Body of pancreas (tissue), 4 donors: ENCODE results near the gene MIB2. TPM values are rescaled to one million over a fixed set of nuclear protein-coding genes. Genes with fewer than 3 reads are reported as not detected.

ENCODE experiments used
- ATAC-seq: fragments of 150-250 bp; one replicate; pipeline ENCODE4 v1.9.1; 2016
- DNase-seq, 4 donors: peaks; one replicate each; pipeline ENCODE4 v3.0.0-alpha.2; 2019
- H3K27ac ChIP-seq, 4 donors: fragments of 200-600 bp; sonication (generic); 1 replicate in 3 of 4; 2 replicates in 1 of 4; pipeline versions ENCODE4 v1.5.1 to v1.6.1; 2016 to 2019; ENCODE audit warnings: mild to moderate bottlenecking in 1 of 4, mixed read lengths in 1 of 4, moderate library complexity in 1 of 4
- H3K27me3 ChIP-seq, 2 donors: fragments of 200-600 bp; sonication (generic); one replicate each; pipeline ENCODE4 v1.6.0; 2016; ENCODE audit warnings: mild to moderate bottlenecking in 1 of 2
- H3K36me3 ChIP-seq, 2 donors: fragments of 200-600 bp; sonication (generic); replicated peaks in 1 of 2; 2 replicates each; pipeline ENCODE4 v1.5.1; 2016; ENCODE audit warnings: low read depth in 2 of 2; ENCODE audit not compliant: insufficient read depth in 1 of 2
- H3K4me1 ChIP-seq: fragments of 200-600 bp; sonication (generic); one replicate; pipeline ENCODE4 v1.6.0; 2016
- H3K4me3 ChIP-seq, 2 donors: fragments of 200-600 bp; sonication (generic); 1 replicate in 1 of 2; 2 replicates in 1 of 2; pipeline ENCODE4 v1.5.1; 2016 to 2019
- H3K9me3 ChIP-seq, 3 donors: fragments of 200-600 bp; sonication (generic); 1 replicate in 2 of 3; 2 replicates in 1 of 3; pipeline ENCODE4 v1.5.1; 2016
- POLR2A ChIP-seq, 3 donors: fragments of 450-650 bp; IDR thresholded peaks; one replicate each; pipeline ENCODE4 v1.6.1; 2016; ENCODE audit warnings: antibody characterized with exemption in 3 of 3, mild to moderate bottlenecking in 2 of 3
- WGBS, 2 donors: methylation state at CpG; one replicate each; pipeline ENCODE4 v1.1.5; 2017; 5-methylcytosine and 5-hydroxymethylcytosine counted together
- intact Hi-C: fragments of 100-400 bp; cut with DNase I; formaldehyde crosslinking; loops from one replicate; pipeline ENCODE4 v1.15.1; 2023
- total RNA-seq, 2 donors: library from RNA; depleted of rRNA; stranded (reverse); fragments of >200 nt; gene quantifications; one replicate each; pipeline ENCODE4 v1.1.0, GENCODE V29; 2016
- TF ChIP-seq, protein P1 (sequence below), 7 experiments: fragments of 450-650 bp in 4 of 7; fragments of 200-600 bp in 3 of 7; sonication (generic) in 3 of 7; IDR thresholded peaks; one replicate each; pipeline ENCODE4 v1.5.1; 2016 to 2019; ENCODE audit warnings: antibody characterized with exemption in 7 of 7

The MIB2 gene
- total RNA-seq, 2 donors from 2014 or later = 57.6 to 101 TPM

DNA sequence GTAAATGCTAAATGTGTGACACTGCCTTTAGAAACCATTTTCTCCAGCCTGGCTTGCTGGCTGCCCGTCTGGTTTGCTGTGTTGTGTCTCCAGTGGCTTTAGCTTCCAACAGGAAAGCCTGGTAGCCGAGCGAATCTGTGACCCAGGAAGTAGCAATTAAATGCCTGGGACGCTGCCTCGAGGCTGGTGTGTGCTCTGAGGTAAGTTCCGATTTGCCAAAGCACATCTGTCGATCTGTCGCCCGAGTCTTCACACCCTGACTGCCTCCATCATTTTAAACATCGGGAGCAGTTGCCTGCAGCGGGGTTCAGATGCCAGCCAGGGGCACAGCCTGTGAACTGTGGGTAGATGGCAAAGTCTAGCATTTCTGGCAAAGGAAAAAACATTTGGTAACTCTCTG, 2.2 kb downstream of the MIB2 start:
- no peaks in the 10 kb centered on the region for H3K9me3 ChIP-seq
- intact Hi-C loops = no loop called here
- DNase-seq = no peak
- no peak for TF ChIP-seq POLR2A (IDR thresholded peaks at IDR 0.05)
- TF ChIP-seq, protein P1, sequence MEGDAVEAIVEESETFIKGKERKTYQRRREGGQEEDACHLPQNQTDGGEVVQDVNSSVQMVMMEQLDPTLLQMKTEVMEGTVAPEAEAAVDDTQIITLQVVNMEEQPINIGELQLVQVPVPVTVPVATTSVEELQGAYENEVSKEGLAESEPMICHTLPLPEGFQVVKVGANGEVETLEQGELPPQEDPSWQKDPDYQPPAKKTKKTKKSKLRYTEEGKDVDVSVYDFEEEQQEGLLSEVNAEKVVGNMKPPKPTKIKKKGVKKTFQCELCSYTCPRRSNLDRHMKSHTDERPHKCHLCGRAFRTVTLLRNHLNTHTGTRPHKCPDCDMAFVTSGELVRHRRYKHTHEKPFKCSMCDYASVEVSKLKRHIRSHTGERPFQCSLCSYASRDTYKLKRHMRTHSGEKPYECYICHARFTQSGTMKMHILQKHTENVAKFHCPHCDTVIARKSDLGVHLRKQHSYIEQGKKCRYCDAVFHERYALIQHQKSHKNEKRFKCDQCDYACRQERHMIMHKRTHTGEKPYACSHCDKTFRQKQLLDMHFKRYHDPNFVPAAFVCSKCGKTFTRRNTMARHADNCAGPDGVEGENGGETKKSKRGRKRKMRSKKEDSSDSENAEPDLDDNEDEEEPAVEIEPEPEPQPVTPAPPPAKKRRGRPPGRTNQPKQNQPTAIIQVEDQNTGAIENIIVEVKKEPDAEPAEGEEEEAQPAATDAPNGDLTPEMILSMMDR (IDR thresholded peaks at IDR 0.05) = no peak
- H3K4me3 ChIP-seq = no peak overlapping the region
- 89 to 91% methylated on average over 11 of the region's 11 CpGs for WGBS, 2 donors
- peaks cover 30% of the 10 kb centered on the region for H3K4me1 ChIP-seq
- no peak for ATAC-seq
- no peak overlapping the region for H3K27ac ChIP-seq
- no peaks in the 10 kb centered on the region for H3K36me3 ChIP-seq
- H3K27me3 ChIP-seq = no peaks in the 10 kb centered on the region

DNA sequence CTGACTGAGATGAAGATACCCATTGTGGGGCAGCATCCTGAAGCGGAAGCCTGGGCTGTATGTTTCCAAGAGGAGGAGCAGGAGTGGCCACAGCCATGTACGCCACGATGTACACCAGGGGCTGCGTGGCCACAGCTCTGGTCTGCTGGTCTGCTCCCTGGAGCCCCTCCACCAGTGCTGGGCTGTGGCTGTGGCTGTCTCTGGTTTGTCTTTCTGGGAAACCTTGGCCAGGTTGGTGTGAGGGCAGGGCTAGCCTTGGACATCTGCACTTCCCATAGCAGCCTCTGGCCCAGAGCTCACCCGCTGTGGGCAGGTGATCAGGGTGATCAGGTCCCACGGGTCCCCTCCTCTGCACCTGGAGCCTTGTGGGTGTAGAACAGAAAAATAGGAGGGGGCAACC, 2.6 kb downstream of the MIB2 start:
- TF ChIP-seq, protein P1 (IDR thresholded peaks at IDR 0.05) = no peak
- TF ChIP-seq POLR2A (IDR thresholded peaks at IDR 0.05) = no peak
- H3K27me3 ChIP-seq = no peaks in the 10 kb centered on the region
- H3K9me3 ChIP-seq = no peaks in the 10 kb centered on the region
- no peaks in the 10 kb centered on the region for H3K36me3 ChIP-seq
- 89 to 90% methylated on average over 4 to 6 of the region's 6 CpGs for WGBS, 2 donors
- intact Hi-C loops = no loop called here
- ATAC-seq = no peak
- no peak overlapping the region for H3K4me3 ChIP-seq
- peaks cover 30% of the 10 kb centered on the region for H3K4me1 ChIP-seq
- DNase-seq = no peak
- no peak overlapping the region for H3K27ac ChIP-seq

DNA sequence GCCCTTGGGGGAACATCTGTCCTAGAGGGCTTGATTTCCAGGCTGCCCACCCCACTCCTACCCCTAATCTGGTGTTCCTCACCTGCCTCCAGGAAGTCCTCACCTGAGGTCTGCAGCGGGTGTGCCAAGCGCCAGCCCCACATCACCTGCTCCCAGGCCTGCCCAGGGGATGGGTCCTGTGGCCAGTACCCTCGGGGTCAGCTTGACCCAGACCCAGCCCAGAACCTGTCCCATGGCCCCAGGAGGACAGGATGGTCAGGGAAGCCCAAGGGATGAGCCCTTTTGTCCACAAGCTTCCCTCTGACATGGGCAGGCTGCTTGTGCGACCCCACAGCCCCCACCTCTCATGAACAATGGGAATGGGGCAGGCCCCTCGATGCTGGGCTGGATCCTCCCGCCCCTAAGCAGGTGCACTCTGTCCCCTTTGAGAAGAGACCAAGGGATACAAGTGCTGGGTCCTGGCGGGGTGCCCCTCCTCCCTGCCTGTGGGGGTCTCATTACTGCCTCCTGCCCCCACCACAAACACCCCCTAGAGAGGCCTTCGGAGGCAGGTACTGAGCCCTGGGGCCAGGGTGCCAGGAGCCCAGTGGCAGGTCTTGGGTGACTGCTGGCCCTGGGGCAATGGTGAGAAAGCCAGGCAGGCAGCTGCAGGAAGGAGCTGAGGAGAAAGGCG, 3.2 kb downstream of the MIB2 start:
- Histone ChIP-seq H3K9me3 (no peaks in the 10 kb centered on the region), H3K4me1 (peaks cover 26% of the 10 kb centered on the region), H3K27me3 (no peaks in the 10 kb centered on the region), H3K27ac (no peak overlapping the region), H3K4me3 (no peak overlapping the region), H3K36me3 (no peaks in the 10 kb centered on the region)
- TF ChIP-seq, protein P1 (IDR thresholded peaks at IDR 0.05) = no peak
- TF ChIP-seq POLR2A (IDR thresholded peaks at IDR 0.05) = no peak
- intact Hi-C loops = no loop called here
- ATAC-seq (no peak), DNase-seq (no peak)
- WGBS, 2 donors = 88 to 96% methylated on average over 3 to 8 of the region's 9 CpGs

DNA sequence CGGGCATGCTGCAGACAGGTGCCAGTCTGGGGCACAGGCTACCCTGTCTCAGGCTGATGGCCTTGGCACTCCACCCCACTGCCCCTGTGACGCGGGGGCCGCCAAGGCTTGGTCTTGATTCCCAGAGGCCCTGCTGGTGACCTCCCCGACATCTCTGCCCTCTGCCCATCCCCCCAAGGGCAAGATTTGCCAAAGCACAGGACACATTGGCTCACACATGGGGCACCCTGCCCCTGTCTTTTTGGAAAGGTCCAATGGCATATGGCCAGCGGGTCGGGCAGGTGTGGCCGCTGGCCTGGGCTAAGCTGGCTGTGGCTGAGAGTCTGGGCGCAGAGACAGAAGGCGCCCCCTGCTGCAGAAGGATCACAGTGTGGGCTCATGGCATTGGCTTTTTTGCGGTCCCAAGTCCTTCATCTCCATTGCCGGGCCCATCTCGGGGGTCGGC, 4.6 kb downstream of the MIB2 start:
- TF ChIP-seq, protein P1 (IDR thresholded peaks at IDR 0.05) = peak in 1 of 7 experiments; percentile 5
- no peak for TF ChIP-seq POLR2A (IDR thresholded peaks at IDR 0.05)
- Histone ChIP-seq H3K27ac (no peak overlapping the region), H3K9me3 (no peaks in the 10 kb centered on the region), H3K4me3 (no peak overlapping the region), H3K4me1 (peaks cover 13% of the 10 kb centered on the region), H3K36me3 (no peaks in the 10 kb centered on the region), H3K27me3 (no peaks in the 10 kb centered on the region)
- intact Hi-C loops = no loop called here
- DNase-seq = no peak
- WGBS, 2 donors = 78 to 96% methylated on average over 5 to 14 of the region's 14 CpGs
- ATAC-seq = no peak
